ENCODE measurements around the gene TRIM8.

- no peak for TF ChIP-seq MXD4 (CRISPR knock-in tag; IDR thresholded peaks at IDR 0.05; ENCODE audit: borderline replicate concordance)
- TF ChIP-seq ATF2 (CRISPR knock-in tag; IDR thresholded peaks at IDR 0.05; ENCODE audit: borderline replicate concordance, low read depth), result no peak
- no peak for TF ChIP-seq E2F1 (CRISPR knock-in tag; IDR thresholded peaks at IDR 0.05)
- TF ChIP-seq CREM (CRISPR knock-in tag; IDR thresholded peaks at IDR 0.05), result no peak
- no peak for TF ChIP-seq CTCF (IDR thresholded peaks at IDR 0.05)
These were observed 2.2 kb upstream of the TRIM8 start for GRCh38 chr10:102641880-102642735.

Measured in WTC11 (cell line).